NCI-H1694 treated with DMSO at 0.1 percent for 48 hours (cell line): ENCODE results near the gene KRT6B.
"Not testable (repeated sequence)": the region's sequence is repeated elsewhere in the genome, so short reads cannot be mapped to it uniquely, and the experiment has no call there.

Experiments used
- DNase-seq: peaks from one replicate; lab custom pipeline; 2025; lab: John Stamatoyannopoulos, UW

The KRT6B gene

GRCh38 chr12:52452101-52452500, at the start of gene KRT6B:
Gene KRT6B (minus strand): TSS chr12:52452146. CDS start chr12:52452078, 68 bp downstream.
- no peak for DNase-seq

- no peak for DNase-seq
These were observed 49.5 kb upstream of the KRT6B start for GRCh38 chr12:52501490-52501889.

- DNase-seq = not testable (repeated sequence)
These were observed 48.6 kb upstream of the KRT6B start for GRCh38 chr12:52500574-52500973.

GRCh38 chr12:52499806-52500560, 48.0 kb upstream of the KRT6B start:
- no peak for DNase-seq

- no peak for DNase-seq
These were observed 47.0 kb upstream of the KRT6B start for GRCh38 chr12:52498946-52499345.

- no peak for DNase-seq
These were observed 46.0 kb upstream of the KRT6B start for GRCh38 chr12:52497975-52498374.

GRCh38 chr12:52496590-52497071, 44.7 kb upstream of the KRT6B start:
- no peak for DNase-seq

GRCh38 chr12:52496054-52496453, 44.1 kb upstream of the KRT6B start:
- no peak for DNase-seq

GRCh38 chr12:52495389-52495788, 43.4 kb upstream of the KRT6B start:
- peak; percentile 54 for DNase-seq

GRCh38 chr12:52494518-52494917, 42.6 kb upstream of the KRT6B start:
- no peak for DNase-seq

GRCh38 chr12:52494100-52494499, 42.2 kb upstream of the KRT6B start:
- no peak for DNase-seq

GRCh38 chr12:52493172-52493571, 41.2 kb upstream of the KRT6B start, which contains the start of gene KRT6A:
Gene KRT6A (minus strand): TSS chr12:52493257. CDS start chr12:52493188, 69 bp downstream.
- DNase-seq = no peak

- not testable (repeated sequence) for DNase-seq
These were observed 40.5 kb upstream of the KRT6B start for GRCh38 chr12:52492405-52492804.

GRCh38 chr12:52491495-52491894, 39.5 kb upstream of the KRT6B start:
- not testable (repeated sequence) for DNase-seq

- DNase-seq = no peak
These were observed 36.8 kb upstream of the KRT6B start for GRCh38 chr12:52488736-52489135.

- DNase-seq = not testable (repeated sequence)
These were observed 35.9 kb upstream of the KRT6B start for GRCh38 chr12:52487744-52488443.

GRCh38 chr12:52487211-52487610, 35.3 kb upstream of the KRT6B start:
- DNase-seq = no peak

GRCh38 chr12:52486166-52487105, 34.5 kb upstream of the KRT6B start:
- no peak for DNase-seq

- DNase-seq = no peak
These were observed 28.1 kb upstream of the KRT6B start for GRCh38 chr12:52480073-52480472.

- no peak for DNase-seq
These were observed 25.7 kb upstream of the KRT6B start for GRCh38 chr12:52477651-52478050.

GRCh38 chr12:52474212-52474611, 22.3 kb upstream of the KRT6B start:
- DNase-seq = no peak

- no peak for DNase-seq
These were observed 21.8 kb upstream of the KRT6B start, which contains the start of gene KRT6C for GRCh38 chr12:52473768-52474167. Gene KRT6C (minus strand): TSS chr12:52473805. CDS start chr12:52473737, 68 bp downstream.
